GM03348 (cell line): ENCODE measurements around the gene ATOSA.
A peak's percentile ranks its signal among the peaks of the same experiment; 100 is the strongest.

Experiments used
- DNase-seq: peaks from one replicate; pipeline ENCODE4 v3.0.0; 2012; ENCODE audit warnings: low spot score

The ATOSA gene

DNA sequence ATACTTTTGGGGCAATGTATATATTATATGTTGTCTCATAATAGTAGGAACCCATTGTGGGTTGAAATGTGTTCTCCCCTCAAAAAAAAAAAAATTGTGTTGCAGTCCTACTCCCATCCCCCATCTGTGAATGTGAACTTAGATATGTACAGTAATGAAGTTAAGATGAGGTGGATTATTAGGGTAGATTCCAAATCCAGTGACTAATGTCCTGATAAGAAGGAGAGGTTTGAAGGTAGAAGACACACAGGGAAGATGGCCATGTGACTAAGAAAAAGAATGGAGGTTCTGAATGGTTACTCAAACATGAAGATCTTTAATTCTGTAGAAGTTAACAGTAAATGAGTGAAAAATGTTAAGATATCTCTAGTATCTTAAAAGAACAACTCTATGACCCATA is 3.0 kb upstream of the ATOSA start:
- DNase-seq, result no peak

DNA sequence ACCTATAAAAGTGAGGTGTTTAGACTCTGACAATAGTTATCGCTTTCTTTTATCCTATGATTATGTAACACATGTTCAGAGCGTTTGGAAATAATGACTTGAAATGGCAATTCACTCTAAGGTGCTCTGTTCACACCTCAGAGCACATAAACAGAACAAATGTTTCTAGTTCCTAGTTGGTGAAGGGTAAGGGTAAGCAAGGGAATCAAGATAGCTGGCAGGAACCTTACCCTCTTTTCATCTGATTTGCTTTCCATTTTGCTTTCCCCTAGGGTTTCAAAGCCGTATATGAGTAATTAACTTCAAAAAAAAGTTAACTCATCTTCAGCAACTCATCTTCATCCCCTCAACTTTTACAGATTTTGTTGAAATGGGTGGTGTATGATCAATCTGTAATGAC is 2.3 kb upstream of the ATOSA start:
- no peak for DNase-seq

DNA sequence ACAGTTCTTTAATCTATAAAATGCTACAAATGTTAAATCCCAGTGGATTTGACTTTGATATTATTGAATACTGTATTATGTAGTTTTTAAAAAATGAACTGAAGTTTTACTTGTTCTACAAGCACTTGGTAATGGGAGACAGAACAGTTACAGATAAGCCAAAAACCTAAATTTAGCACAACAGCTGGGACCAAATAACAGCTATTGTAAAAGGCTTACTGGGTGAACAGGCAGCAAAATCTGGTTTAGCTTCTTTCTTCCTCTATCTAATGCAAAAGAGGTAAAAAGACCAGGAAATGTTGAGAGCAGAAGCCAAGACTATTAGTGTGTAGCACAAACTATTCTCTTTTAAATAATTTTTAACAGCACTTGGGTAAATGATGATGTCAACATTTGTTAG is 1.6 kb upstream of the ATOSA start:
- DNase-seq, result no peak

DNA sequence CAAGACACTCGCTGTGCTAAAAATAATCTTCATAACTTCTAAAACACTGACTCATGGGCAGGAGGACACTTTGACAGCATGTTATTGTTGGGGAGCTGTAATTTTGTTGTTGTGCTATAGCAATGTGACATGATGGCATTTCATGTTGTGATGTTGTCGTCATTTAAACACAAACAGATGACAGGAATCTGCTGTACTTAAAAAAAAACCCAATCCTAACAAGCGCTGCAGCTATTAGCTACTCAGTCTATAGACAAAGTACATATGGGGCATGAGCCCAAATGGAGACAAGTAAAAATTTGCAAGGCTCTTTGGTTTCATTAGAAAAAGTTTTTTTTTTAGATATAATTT is 828 bp upstream of the ATOSA start:
- peak; percentile 13 for DNase-seq

DNA sequence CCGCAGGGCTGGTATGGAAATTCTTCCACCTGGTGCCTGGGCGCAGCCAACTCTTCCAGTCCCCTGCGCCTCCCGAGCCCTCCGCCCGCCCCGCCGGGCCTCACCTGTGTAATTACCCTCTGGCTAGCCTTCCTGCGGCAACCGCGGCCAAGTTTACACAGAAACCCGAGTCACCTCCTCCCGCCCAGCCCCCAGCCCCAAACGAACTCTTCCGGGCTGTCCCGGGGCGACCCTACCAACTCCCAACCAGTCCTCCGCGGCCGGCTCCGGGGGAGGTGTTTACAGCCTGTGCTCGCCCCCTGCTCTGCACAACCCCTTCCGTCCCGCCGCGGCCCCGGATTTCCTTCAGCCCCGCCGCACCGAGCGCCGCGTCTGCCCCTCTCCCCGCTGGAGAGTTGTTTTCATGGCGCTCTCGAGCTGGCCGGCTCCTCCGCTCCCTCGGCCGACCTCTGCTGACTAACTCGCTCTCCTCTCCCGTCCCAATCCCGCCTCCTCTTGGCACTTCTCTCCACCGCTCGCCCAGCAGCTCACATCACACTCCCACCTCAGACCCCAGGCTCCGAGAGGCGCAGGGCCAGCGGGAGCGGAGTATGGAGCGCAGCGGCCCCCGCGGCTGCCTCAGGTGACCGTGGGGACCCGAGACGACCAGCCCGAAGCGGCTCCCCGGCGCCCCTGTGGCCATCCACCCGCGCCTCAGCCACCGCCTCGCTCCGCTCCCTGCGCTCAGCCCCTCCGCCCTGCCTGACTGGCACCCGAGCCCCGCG is 538 bp downstream of the ATOSA start:
- DNase-seq, result peak; percentile 77

DNA sequence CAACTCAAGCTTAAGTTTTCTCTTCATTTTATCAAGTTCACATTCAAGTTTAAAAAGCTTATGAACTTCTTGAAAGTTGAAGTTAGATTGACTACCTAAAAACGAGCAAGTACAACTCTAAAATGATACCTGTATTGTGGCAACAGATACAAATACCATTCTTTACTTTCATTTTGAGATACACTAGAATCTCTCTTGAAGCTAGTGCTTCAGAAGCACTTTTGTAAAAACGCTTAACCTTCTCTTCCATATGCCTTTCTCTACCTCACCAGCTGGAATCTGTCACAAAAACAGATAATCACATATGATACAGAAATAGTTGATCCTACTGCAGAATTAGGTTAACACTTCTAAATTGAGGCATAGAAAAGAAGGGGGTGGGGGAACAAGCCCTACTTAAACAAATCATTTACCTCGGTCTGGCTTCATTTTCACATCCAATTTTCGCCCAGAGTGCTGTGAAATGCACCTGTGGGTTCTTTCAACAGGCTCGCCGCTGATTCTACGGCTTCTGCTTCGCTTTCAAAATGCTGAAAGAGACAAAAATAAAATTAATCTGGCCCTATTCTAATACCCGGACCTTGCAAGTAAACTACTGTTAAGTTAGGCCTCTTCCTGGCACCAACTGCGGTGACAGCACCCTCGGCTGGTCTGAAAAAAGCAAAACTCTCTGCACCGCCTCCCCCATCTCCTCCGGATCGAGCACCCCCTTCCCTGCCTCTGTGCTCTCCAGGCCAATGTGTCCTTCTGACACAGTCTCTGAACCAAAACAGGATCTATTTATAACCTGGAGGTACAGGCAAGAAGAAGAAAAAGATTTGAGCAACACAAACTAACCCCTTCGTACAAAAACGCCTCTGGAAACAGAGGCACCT is 1.4 kb downstream of the ATOSA start:
- DNase-seq, result peak; percentile 78

DNA sequence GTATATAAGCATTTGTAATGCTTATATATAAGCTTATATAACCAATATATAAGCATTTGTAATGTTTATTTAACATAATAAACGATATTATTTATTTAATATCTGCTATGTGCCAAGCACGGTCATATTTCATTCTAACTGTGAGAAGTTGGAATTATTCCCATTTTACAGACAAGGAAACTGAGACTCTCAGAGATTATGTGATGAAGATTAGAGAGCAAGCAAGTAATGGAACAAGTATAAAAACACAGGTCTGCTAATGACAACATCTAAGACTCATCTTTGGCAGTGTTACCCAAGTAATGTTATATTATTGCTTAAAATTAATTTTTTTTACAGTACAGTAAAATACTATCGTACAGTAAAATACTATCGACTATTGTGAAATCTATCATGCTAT is 4.4 kb downstream of the ATOSA start:
- DNase-seq, result no peak

DNA sequence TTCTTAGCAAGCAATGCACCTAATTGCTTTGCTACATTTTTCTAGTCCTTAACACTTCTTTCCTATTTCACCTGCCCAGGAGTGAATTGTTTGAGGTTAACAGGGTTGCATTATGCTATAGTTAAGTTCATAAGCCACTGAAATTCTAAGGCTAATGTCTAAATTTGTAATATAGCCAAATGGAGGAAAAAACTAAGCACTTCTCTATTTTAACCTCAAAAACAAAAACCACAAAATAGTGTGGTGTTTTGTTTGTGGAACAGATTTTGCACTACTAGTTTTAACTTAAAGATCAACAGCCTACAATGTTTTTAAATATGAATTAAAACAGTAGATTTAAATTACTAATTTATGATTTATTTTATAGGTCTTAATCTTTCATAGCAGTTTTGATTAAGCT is 5.5 kb downstream of the ATOSA start:
- no peak for DNase-seq

DNA sequence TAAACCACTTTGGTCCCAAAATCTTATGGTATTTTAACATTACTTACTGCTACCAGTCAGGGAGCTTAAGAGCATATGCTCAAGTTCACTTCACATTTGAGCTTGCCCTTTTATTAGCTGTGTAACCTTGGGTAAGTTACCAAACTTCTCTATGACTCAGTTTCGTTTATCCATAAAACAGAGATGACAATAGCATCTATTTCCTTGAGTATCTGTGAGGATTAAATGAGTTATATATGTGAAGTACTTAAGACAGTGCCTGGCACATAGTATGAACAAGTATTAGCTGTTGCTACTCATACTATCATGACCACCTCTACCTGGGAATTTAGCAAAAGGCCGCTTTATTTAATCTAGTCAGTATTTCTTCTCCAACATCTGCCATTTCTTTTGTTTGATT is 5.9 kb downstream of the ATOSA start:
- DNase-seq, result no peak

DNA sequence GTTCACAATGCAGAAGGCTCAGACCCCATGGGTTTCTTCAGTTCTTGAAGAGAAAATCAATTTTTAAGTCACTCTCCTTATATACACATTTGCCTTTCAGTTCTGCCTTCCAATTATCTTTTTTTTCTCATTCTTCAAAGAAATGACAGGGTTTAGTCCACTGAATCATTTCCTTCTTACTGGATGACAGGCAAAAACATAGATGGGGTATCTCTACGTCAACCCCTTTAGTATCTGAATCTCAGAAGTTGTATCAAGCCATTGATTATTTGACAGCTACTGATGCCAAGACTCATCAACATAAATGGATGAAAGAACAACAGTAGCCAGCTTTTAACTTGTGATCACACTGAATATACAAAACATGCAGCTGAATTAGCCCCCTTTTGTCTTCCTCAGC is 6.5 kb downstream of the ATOSA start:
- DNase-seq, result no peak

DNA sequence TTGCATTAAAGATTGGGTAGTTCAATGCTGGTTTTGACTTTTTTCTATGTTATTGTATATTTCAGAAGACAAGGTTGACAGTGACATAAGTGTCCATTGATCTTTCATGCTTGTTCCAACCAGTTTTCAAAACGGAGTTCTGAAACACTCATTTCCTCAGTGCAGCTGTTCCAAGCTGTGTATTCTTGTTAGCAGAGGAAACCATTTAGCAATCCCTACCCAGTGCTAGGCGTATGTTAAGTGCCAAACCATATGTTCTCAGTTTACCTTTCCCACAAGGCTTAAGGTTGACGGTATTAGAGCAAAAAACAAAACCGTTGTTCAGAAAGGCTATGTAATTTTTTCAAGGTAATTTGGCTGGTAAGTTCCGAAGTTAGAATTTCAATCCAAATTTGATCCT is 9.1 kb downstream of the ATOSA start:
- DNase-seq, result no peak

DNA sequence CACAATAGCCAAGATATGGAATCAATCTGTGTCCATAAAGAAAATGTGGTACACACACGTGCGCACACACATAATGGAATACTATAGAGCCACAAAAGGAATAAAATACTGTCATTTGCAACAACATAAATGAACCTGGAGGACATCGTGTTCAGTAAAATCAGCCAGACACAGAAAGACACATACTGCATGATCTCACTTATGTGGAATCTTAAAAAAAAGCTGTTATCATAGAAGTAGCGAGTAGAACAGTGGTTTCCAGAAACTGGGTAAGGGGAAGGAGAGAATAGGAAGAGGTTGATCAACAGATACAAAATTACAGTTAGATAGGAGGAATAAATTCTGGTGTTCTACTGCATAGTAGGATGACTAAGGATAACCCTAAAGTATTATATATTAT is 11.1 kb downstream of the ATOSA start:
- DNase-seq, result no peak

DNA sequence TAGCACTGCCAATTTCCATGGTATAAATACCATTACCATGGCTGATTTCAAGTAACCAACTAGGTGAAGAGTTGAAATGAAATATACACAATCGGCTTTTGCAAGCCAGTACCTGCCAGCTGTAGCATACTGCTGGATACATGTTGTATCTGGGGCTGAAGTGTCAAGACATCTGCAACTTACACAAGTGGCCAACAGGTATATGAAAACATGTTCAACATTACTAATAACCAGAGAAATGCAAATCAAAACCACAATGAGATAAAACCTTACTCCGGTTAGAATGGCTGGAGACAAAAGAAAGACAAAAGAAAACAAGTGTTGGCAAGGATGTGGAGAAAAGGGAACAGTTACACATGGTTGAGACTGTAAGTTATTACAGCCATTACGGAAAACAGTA is 11.6 kb downstream of the ATOSA start:
- DNase-seq, result no peak

DNA sequence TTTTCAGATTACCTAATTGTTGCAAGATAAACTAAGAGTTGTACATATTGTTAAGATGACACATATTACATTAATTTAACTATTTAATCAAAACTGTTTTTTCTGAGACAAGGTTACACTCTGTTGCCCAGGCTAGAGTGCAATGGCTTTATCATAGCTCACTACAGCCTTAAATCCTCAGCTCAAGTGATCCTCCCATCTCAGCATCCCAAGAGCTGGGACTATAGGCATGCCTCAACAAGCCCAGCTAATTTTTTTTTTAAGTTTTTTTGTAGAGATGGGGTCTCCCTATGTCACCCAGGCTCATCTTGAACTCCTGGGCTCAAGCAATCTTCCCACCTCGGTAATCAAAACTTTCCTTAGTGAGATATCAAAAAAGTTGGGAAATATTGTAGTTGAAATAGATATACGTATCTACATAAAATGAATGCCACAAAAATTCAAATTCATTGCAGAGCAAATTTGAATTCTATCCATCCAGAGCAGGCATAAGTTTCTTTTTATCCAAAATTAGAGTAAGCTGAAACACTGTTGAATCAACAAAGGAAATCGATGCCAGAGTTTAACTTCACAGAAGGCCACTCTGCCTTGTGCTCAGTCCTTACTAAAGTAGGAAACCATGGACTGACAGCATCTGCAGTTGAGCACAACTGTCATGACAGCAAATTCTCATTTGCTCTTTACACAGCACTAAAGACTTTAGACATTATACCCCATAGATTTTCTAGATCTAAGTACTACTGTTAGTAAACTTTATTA is 15.5 kb downstream of the ATOSA start:
- DNase-seq, result no peak

DNA sequence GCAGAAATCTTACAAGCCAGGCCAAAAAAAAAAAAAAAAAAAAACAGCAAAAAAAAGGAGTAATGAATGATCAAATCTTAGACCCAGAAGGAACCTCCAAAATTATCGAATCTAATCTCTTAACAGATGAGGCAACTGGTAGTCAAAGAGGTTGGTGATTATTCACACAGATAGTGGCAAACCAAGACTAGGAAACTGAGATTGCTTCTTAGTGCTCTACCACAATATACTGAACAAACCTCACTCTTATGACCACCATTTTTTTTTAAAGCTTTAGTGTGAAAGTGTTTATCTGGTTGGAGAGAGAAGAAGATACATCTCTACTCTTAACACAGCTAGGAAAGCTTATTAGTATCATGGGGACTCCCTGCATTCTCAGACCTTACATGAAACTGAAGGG is 17.3 kb downstream of the ATOSA start:
- DNase-seq, result no peak

DNA sequence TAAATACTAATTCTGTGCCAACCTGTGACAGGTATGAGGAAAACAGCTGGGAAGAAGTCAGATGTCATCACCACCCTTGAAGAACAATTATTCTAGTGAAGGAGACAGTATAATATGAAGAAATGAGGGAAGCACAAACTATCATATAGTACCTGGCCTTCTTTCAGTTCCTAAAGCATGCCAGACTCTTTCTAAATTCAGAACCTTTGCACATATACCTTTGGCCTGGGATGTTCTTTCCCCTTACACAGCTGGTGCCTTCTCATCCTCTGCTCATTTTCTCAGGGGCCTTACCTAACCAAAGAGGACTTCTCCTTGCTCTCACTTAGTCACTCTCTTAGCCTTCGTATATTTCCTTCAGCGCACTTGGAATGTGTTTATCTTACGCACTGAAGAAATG is 19.0 kb downstream of the ATOSA start:
- DNase-seq, result no peak

DNA sequence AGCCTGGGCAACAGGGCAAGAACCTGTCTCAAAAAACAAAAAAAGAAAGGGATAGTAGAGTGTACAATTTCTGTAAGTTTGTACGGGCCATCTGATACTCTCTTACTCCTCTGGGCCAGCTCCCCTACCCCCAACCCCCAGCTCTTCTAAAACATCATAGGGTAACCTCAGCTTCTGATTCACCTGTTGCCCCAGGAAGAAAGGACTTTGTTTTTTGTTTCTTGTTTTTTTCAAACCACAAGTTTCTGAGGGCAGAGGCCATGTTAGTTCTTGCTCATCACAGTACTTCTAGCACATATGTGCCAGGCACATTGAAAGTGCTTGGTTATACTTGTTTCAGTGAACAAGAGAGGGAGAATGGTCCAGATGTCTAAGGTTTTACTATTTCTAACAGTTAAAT is 20.2 kb downstream of the ATOSA start:
- DNase-seq, result no peak

DNA sequence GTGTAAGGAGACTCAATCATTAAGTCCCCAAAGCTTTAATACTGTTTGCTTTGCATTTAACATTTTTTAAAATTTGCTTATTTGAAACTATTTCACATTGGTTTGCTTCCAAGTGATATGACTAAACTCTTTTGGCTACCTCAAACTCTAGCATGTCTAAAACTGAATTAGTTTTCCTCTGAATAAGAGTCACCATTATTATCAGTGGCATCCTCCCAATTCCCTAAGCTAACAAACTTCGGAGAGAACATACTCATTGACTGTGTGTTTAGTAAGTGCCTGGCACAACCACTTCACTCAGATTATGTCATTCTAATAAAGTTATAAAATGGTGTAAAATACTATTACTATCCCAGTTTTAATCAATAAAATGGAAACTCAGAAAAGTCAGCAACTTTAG is 21.9 kb downstream of the ATOSA start:
- peak; percentile 47 for DNase-seq

DNA sequence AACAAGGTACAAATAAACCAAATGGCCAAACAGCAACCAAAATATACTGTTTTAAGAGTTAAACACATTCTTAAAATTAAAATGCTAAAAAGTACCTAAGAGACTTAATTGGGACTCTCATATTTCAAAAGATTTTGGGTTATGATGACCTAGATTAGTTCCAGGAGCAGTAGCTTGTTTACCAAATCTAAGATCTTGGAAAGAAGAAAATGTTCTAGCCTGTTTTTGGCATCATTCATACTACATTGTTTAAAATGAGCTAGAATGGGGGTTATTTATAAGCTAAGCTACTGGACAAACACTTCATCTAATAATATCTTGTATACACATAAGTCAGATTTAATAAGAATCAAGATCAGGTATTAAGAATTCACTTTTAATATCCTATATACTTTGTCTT is 22.8 kb downstream of the ATOSA start:
- DNase-seq, result no peak

DNA sequence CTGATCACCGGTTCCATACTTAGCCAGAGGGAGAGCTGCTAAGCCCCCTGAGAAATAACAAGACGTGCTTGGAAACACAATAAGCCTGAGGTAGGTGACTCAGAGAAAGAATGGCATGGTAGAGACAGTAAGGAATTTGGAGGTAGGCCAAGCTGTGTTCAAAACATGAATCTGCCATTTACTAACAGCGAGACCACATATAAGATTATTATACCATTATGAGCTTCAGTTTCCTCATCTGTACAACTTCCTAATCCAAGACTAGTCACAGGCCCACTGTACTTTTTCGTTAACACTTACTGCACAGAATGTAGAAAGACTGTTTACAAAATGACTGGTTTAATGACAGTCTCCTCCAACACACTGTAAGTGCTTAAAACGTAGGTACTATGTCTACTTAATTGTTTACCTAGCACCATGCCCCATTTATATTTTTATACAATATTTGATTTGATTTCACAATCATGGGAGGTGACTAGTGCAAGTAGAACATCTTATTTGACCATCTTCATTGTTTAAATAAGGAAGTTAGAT is 25.7 kb downstream of the ATOSA start:
- peak; percentile 18 for DNase-seq

DNA sequence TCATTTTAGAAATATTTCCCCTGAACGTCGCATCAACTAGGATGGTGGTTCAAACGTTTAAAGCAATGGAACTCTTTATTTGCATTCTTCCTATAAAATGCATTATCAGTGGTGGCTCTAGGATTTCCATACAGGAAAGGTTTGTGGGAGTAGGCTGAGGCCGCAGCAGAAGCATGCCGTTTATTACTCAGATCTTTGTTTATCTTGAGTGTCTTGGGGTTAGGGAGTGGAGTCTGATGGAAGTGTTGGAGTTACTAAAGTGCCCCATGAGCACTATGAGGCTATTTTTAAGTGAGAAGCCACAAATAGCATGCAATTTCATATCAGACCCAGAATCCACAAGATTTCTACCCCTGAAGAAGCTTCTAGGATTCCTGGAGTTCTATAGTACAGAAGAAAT is 26.2 kb downstream of the ATOSA start:
- DNase-seq, result no peak

DNA sequence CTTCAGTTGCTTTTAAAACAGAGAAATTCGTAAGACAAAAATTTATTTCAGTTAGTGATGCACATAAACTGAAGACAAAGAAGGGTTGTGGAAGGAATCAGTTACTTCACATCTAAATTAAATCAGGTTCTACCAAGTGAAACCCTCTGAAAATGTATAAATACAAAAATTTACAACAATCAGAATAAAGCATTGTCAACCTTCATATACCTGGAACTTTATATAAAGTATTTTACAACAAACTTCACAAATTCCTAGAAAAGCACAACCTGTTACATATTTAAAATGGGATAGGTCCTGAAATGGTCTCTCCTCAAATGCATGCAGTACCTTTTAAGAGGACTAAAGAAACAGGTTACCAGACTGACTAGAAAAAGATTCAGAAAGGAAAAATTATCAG is 26.9 kb downstream of the ATOSA start:
- DNase-seq, result no peak

DNA sequence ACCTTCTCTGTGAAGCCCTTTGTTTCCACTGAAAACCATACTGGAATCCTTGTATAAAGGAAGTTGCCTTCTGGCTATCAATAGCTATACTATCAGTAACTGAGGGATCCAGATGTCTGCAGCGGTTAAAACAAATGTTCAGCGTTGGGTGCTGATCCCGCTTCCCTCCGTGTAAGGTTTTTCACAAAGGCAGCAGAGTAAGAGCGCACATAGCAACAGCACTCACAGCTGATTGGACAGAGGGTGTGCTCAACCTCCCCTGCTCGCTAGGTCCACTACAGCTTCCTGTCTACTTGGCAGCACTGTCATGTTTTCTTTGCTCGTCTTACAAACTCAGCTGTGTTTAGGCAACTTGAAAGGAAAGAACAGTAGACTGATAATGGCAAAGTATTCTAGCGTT is 27.3 kb downstream of the ATOSA start:
- peak; percentile 71 for DNase-seq
